K562 (cell line): ENCODE results near the gene DTL. TPM values are rescaled to one million over a fixed set of nuclear protein-coding genes. Genes with fewer than 3 reads are reported as not detected.
A peak's percentile ranks its signal among the peaks of the same experiment; 100 is the strongest.

Experiments used
- ATAC-seq: fragments of 200-7000 bp; cut with Tn5 transposase; 3 replicates; pipeline ENCODE4 v1.9.1; 2020; ENCODE audit warnings: moderate library complexity
- BruUV-seq: library from RNA; stranded (reverse); fragments of 400-500 nt; replicated peaks from 2 replicates; lab custom pipeline; 2021; lab: Mats Ljungman, UMichigan
- CTCF ChIA-PET: fragments of 300-600 bp; formaldehyde crosslinking; extraction: SDS; loops from one replicate; lab custom pipeline; 2021; ENCODE audit warnings: low intra/inter-chr PET ratio; lab: Yijun Ruan, JAX
- POLR2A ChIA-PET: fragments of 300-600, 350-650 bp; sonication (Branson Sonifier 250); formaldehyde crosslinking; extraction: SDS; loops from one replicate; lab custom pipeline; 2021; ENCODE audit warnings: antibody characterized with exemption, inconsistent platforms; lab: Yijun Ruan, JAX
- DNase-seq, 4 experiments: peaks; one replicate each; pipeline versions ENCODE4 v3.0.0 to v3.0.0-alpha.2; 2011 to 2018; ENCODE audit warnings: low spot score in 3 of 4, mixed read lengths in 3 of 4; ENCODE audit errors: extremely low read depth in 1 of 4
- FAIRE-seq: peaks from 2 replicates; lab custom pipeline; 2011; peaks lifted over from hg19 to GRCh38; lab: Jason Lieb, UNC
- H2AFZ ChIP-seq: 2 replicates; pipeline ENCODE4 v1.6.0; 2011; ENCODE audit warnings: low read depth, low read length, control low read depth, inconsistent platforms
- H3K27ac ChIP-seq: fragments of 200-600 bp; 3 replicates; pipeline ENCODE4 v1.8.0; 2011; ENCODE audit warnings: low read depth, mild to moderate bottlenecking, control low read depth, inconsistent platforms, low read length, moderate library complexity, mixed read lengths; ENCODE audit errors: extremely low read depth
- H3K27me3 ChIP-seq, 2 experiments: fragments of 300-600 bp in 1 of 2; 2 replicates in 1 of 2; 3 replicates in 1 of 2; pipeline versions ENCODE4 v1.6.0 to v1.8.0; 2011; ENCODE audit warnings: inconsistent platforms in 2 of 2, low read length in 2 of 2, mild to moderate bottlenecking in 1 of 2, mixed read lengths in 1 of 2, moderate library complexity in 1 of 2; ENCODE audit not compliant: control insufficient read depth in 2 of 2, insufficient read depth in 2 of 2
- H3K36me3 ChIP-seq: fragments of 300-600 bp; 3 replicates; pipeline ENCODE4 v1.8.0; 2011; ENCODE audit warnings: mild to moderate bottlenecking, low read length, inconsistent platforms; ENCODE audit not compliant: control insufficient read depth, insufficient read depth
- H3K4me1 ChIP-seq, 2 experiments: fragments of 200-600 bp in 1 of 2; replicated peaks in 1 of 2; 2 replicates in 1 of 2; 3 replicates in 1 of 2; pipeline versions ENCODE4 v1.5.1 to v1.8.0; 2011; ENCODE audit warnings: inconsistent platforms in 2 of 2, low read length in 2 of 2, mild to moderate bottlenecking in 1 of 2, mixed read lengths in 1 of 2, moderate library complexity in 1 of 2; ENCODE audit not compliant: control insufficient read depth in 2 of 2, insufficient read depth in 2 of 2
- H3K4me2 ChIP-seq: 2 replicates; pipeline ENCODE4 v1.6.1; 2011; ENCODE audit warnings: low read length, control low read depth, inconsistent platforms, mixed read lengths; ENCODE audit not compliant: insufficient read depth
- H3K4me3 ChIP-seq: fragments of 200-600 bp; sonication (generic), shearing (Covaris generic); 2 replicates; pipeline ENCODE4 v1.5.1; 2016; ENCODE audit warnings: control low read depth, inconsistent platforms
- H3K79me2 ChIP-seq: fragments of 200-600 bp; 3 replicates; pipeline ENCODE4 v1.8.0; 2011; ENCODE audit warnings: low read length, inconsistent platforms; ENCODE audit not compliant: control insufficient read depth, insufficient read depth
- H3K9ac ChIP-seq, 2 experiments: 2 replicates each; pipeline versions ENCODE4 v1.6.0 to v1.6.1; 2011; ENCODE audit warnings: low read depth in 2 of 2, low read length in 2 of 2, control low read depth in 1 of 2, inconsistent platforms in 1 of 2, mild to moderate bottlenecking in 1 of 2, mixed read lengths in 1 of 2; ENCODE audit not compliant: insufficient read depth in 1 of 2
- H3K9me1 ChIP-seq: one replicate; pipeline ENCODE4 v1.6.0; 2011; ENCODE audit warnings: inconsistent platforms, mild to moderate bottlenecking, low read length, moderate library complexity; ENCODE audit not compliant: control insufficient read depth, insufficient read depth
- H3K9me3 ChIP-seq: replicated peaks from 2 replicates; pipeline ENCODE4 v1.5.1; 2011; ENCODE audit warnings: low read depth, low read length, inconsistent platforms; ENCODE audit not compliant: control insufficient read depth, insufficient read depth
- H4K20me1 ChIP-seq: replicated peaks from 2 replicates; pipeline ENCODE4 v1.6.1; 2011; ENCODE audit warnings: low read length, inconsistent platforms, mixed read lengths; ENCODE audit not compliant: control insufficient read depth, insufficient read depth
- ATF7 ChIP-seq: fragments of 450-650 bp; IDR thresholded peaks from 2 replicates; pipeline ENCODE4 v1.7.1; 2014; ENCODE audit warnings: mild to moderate bottlenecking, moderate library complexity
- EGR1 ChIP-seq: fragments of 450-650 bp; conservative IDR thresholded peaks from 2 replicates; pipeline ENCODE4 v1.6.1; 2017; ENCODE audit warnings: mild to moderate bottlenecking
- HNRNPK ChIP-seq: fragments of 200-400 bp; formaldehyde crosslinking; IDR thresholded peaks from one replicate; pipeline ENCODE4 v1.6.1; 2018; ENCODE audit warnings: mild to moderate bottlenecking, low read depth, low read length; ENCODE audit not compliant: poor library complexity, severe bottlenecking
- KDM5B ChIP-seq: fragments of 200-600 bp; sonication (generic); IDR thresholded peaks from 2 replicates; pipeline ENCODE4 v1.6.1; 2012; ENCODE audit warnings: low read depth, mild to moderate bottlenecking, moderate library complexity, low read length, control low read depth, inconsistent platforms; ENCODE audit not compliant: insufficient replicate concordance
- SMC3 ChIP-seq: conservative IDR thresholded peaks from 2 replicates; pipeline ENCODE4 v1.6.1; 2011; ENCODE audit warnings: low read depth, low read length, improper control_type of control experiment; ENCODE audit not compliant: insufficient read depth
- SPI1 ChIP-seq: IDR thresholded peaks from 2 replicates; pipeline ENCODE4 v1.6.1; 2011; ENCODE audit warnings: low read depth, low read length, control low read depth, borderline replicate concordance
- STAT5A ChIP-seq: IDR thresholded peaks from 2 replicates; pipeline ENCODE4 v1.6.1; 2012; ENCODE audit warnings: low read length, inconsistent platforms, borderline replicate concordance
- ZNF184 ChIP-seq: sonication (generic); formaldehyde crosslinking; IDR thresholded peaks from 2 replicates; pipeline ENCODE4 v1.5.0; 2020; ENCODE audit warnings: missing genetic modification reagents
- WGBS: fragments of 100-300 bp; shearing (Covaris generic); methylation state at CpG from one replicate; pipeline ENCODE4 v1.1.6; 2016; ENCODE audit warnings: low coverage, mixed read lengths; ENCODE audit not compliant: insufficient coverage; ENCODE audit errors: missing lambda C conversion rate; 5-methylcytosine and 5-hydroxymethylcytosine counted together
- in situ Hi-C: fragments of 300-500 bp; cut with MboI; formaldehyde crosslinking; loops from 4 replicates; pipeline ENCODE4 v1.15.0; 2018; ENCODE audit warnings: inconsistent platforms, mixed read lengths
- intact Hi-C: fragments of 100-400 bp; cut with micrococcal nuclease; formaldehyde crosslinking; loops from 2 replicates; pipeline ENCODE4 v1.14.2; 2022
- polyA plus RNA-seq, 8 experiments: library from polyadenylated mRNA; depleted of rRNA in 4 of 8; stranded (reverse) in 5 of 8; unstranded in 3 of 8; fragments of >200 nt; fragmentation: Nextera tagmentation in 2 of 8; fragmentation: Illumina TruSeq in 1 of 8; extraction: Ambion mirVana in 2 of 8; extraction: Trizol in 1 of 8; gene quantifications; 2 replicates each; pipeline versions ENCODE4 v1.2.1 to v1.2.3, GENCODE V29; 2011 to 2014; ENCODE audit warnings: inconsistent platforms in 1 of 8, missing spikeins in 1 of 8
- total RNA-seq, 7 experiments: library from RNA; depleted of rRNA in 6 of 7; stranded (reverse); fragments of >200 nt in 6 of 7; fragmentation: Illumina TruSeq in 2 of 7; extraction: Trizol in 2 of 7; gene quantifications; 2 replicates each; pipeline versions ENCODE4 v1.2.1 to v1.2.3, GENCODE V29; 2011 to 2021; ENCODE audit warnings: low replicate concordance in 1 of 7
- TF ChIP-seq, protein P1 (sequence below): fragments of 450-650 bp; IDR thresholded peaks from 2 replicates; pipeline ENCODE4 v1.6.1; 2016
- TF ChIP-seq, protein P2 (sequence below): sonication (generic); formaldehyde crosslinking; IDR thresholded peaks from 2 replicates; pipeline ENCODE4 v1.8.0; 2022; ENCODE audit warnings: missing genetic modification reagents, mild to moderate bottlenecking, moderate library complexity, borderline replicate concordance
- TF ChIP-seq, protein P3 (sequence below), 2 experiments: fragments of 450-650 bp; IDR thresholded peaks; 2 replicates each; pipeline ENCODE4 v1.6.1; 2016; ENCODE audit warnings: mild to moderate bottlenecking in 2 of 2, borderline replicate concordance in 1 of 2, low read depth in 1 of 2, moderate library complexity in 1 of 2

The DTL gene
- total and polyA plus RNA-seq, 9 of the 15 experiments (the other 6 are each of a cell fraction or from before 2014, with no cell fraction given) = 38.3 to 81.0 (median 63.2) TPM

DNA sequence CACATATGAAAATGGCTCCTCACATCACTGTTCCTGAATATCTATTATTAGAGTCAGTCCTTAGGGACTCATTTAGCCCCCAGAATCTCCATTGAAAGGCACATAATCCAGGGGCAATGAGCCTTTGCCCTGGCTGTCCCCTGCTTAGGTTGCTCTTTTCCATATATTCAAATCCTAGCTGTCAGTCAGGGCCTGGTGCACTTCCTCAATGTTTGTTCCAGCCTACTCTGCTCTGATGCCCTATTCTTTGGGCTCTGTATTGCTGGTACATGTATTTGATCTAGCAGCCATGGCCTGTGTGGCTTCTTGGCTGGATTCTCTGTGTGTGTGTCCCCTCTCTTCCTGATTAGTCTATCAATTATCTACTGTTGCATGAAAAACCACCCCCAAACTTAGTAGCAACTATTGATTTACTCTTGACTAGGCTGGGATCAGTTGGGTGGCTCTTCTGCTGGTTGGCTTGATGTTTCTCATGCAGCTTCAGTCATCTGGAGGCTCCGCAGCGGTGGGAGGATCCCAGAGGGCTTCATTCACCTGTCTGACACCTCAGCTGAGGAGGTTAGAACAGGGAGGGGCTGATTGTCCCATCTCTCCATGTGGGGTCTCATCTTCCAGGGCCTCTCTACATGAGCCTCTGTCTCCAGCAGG, 107.5 kb downstream of the DTL start:
- Histone ChIP-seq H3K4me3 (no peak overlapping the region), H3K27ac (peak overlapping the region; percentile 18; the same call in 1 of the 3 replicates), H3K9ac (no peak overlapping the region), H3K79me2 (no peaks in the 10 kb centered on the region), H3K9me3 (no peaks in the 10 kb centered on the region), H3K4me1 (peaks cover 5 to 31% of the 10 kb centered on the region in 2 experiments; a peak in 4 of 5 replicates), H3K36me3 (peaks cover 3% of the 10 kb centered on the region; the same call in 1 of the 3 replicates), H3K9me1 (no peaks in the 10 kb centered on the region), H3K4me2 (no peak overlapping the region), H3K27me3 (no peaks in the 10 kb centered on the region), H4K20me1 (no peaks in the 10 kb centered on the region), H2AFZ (peak overlapping the region; percentile 25; the same call in 1 of the 2 replicates)
- in situ Hi-C loops = no loop called here
- ChIA-PET POLR2A (interaction anchor here (1.3 kb wide), 1 partner anchor 16 kb away, joined by 3 read pairs; no protein-coding TSS in a partner anchor), CTCF (no interaction called here)
- intact Hi-C loops = no loop called here
- FAIRE-seq (no peak), DNase-seq (no peak), ATAC-seq (0 out of 3 replicates have a peak, but pooled peaks have one; percentile 11)
- WGBS = 96% methylated on average over 2 of the region's 2 CpGs
- BruUV-seq = no TSS peak
- TF ChIP-seq SPI1 (peak; percentile 87), EGR1 (no peak), ZNF184 (CRISPR knock-in tag) (no peak), ATF7 (no peak), SMC3 (no peak), KDM5B (no peak), HNRNPK (no peak), STAT5A (no peak)
- TF ChIP-seq, protein P1, sequence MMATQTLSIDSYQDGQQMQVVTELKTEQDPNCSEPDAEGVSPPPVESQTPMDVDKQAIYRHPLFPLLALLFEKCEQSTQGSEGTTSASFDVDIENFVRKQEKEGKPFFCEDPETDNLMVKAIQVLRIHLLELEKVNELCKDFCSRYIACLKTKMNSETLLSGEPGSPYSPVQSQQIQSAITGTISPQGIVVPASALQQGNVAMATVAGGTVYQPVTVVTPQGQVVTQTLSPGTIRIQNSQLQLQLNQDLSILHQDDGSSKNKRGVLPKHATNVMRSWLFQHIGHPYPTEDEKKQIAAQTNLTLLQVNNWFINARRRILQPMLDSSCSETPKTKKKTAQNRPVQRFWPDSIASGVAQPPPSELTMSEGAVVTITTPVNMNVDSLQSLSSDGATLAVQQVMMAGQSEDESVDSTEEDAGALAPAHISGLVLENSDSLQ = peak; percentile 87
- TF ChIP-seq, protein P2, sequence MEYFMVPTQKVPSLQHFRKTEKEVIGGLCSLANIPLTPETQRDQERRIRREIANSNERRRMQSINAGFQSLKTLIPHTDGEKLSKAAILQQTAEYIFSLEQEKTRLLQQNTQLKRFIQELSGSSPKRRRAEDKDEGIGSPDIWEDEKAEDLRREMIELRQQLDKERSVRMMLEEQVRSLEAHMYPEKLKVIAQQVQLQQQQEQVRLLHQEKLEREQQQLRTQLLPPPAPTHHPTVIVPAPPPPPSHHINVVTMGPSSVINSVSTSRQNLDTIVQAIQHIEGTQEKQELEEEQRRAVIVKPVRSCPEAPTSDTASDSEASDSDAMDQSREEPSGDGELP (CRISPR knock-in tag) = no peak
- TF ChIP-seq, protein P3, sequence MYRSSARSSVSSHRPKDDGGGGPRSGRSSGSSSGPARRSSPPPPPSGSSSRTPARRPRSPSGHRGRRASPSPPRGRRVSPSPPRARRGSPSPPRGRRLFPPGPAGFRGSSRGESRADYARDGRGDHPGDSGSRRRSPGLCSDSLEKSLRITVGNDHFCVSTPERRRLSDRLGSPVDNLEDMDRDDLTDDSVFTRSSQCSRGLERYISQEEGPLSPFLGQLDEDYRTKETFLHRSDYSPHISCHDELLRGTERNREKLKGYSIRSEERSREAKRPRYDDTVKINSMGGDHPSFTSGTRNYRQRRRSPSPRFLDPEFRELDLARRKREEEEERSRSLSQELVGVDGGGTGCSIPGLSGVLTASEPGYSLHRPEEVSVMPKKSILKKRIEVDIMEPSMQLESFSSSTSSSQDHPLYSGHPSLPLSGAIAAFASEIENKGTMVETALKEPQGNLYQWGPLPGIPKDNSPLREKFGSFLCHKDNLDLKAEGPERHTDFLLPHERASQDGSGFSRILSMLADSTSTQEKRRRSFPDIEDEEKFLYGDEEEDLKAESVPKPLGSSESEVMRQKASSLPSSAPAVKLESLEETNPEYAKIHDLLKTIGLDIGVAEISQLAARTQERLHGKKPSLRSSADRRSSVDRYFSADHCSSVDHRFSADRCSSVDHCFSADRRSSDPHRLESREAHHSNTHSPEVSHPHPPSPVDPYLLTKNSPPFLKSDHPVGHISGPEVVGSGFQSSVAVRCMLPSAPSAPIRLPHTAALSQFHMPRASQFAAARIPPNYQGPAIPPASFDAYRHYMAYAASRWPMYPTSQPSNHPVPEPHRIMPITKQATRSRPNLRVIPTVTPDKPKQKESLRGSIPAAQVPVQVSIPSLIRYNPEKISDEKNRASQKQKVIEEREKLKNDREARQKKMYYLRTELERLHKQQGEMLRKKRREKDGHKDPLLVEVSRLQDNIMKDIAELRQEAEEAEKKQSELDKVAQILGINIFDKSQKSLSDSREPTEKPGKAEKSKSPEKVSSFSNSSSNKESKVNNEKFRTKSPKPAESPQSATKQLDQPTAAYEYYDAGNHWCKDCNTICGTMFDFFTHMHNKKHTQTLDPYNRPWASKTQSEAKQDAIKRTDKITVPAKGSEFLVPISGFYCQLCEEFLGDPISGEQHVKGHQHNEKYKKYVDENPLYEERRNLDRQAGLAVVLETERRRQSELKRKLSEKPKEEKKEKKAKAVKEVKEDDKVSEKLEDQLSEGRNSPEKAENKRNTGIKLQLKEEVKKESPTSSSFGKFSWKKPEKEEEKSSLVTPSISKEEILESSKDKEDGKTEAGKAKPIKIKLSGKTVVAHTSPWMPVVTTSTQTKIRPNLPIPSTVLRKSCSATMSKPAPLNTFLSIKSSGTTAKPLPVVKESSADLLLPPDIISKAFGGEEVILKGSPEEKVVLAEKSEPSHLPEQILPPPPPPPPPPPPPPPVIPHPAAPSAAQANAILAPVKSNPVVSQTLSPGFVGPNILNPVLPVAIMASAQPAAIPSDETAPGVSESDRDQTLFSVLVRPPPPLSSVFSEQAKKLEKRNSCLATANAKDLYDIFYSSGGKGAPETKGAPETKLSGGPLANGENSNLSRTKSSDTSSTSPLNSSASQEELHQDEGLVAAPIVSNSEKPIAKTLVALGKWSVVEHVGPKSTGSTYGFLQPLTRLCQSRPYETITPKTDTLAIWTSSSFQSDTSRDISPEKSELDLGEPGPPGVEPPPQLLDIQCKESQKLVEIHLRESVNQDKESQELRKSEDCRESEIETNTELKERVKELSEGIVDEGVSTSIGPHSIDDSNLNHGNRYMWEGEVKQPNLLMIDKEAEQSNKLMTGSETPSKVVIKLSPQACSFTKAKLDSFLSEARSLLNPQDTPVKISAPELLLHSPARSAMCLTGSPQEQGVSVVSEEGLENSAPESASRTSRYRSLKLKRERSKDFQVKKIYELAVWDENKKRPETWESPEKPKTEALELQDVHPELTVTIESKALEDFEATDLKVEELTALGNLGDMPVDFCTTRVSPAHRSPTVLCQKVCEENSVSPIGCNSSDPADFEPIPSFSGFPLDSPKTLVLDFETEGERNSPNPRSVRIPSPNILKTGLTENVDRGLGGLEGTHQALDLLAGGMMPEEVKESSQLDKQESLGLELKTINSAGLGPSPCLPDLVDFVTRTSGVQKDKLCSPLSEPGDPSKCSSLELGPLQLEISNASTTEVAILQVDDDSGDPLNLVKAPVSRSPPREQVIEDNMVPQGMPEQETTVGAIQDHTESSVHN (IDR thresholded peaks at IDR 0.05; ENCODE audit: borderline replicate concordance in 1 of 2, low read depth in 1 of 2) = no peak
